Heart left ventricle (tissue), 16 donors: ENCODE results near the gene PTPRE. TPM values are rescaled to one million over a fixed set of nuclear protein-coding genes. Genes with fewer than 3 reads are reported as not detected.

Experiments
- ATAC-seq, 4 donors: fragments of 200-7000 bp; cut with Tn5 transposase; one replicate each; pipeline ENCODE4 v1.9.1; 2020 to 2022; ENCODE audit warnings: moderate library complexity in 4 of 4, mild to moderate bottlenecking in 3 of 4, moderate number of reproducible peaks in 1 of 4
- DNase-seq, 5 donors: peaks; one replicate each; pipeline ENCODE4 v3.0.0-alpha.2; 2020
- H3K27ac ChIP-seq, 12 donors: fragments of 200-600 bp; sonication (generic) in 4 of 12; one replicate each; pipeline versions ENCODE4 v1.5.0 to v1.8.0; 2016 to 2022; ENCODE audit warnings: mild to moderate bottlenecking in 2 of 12
- H3K27me3 ChIP-seq, 9 donors: fragments of 200-600 bp; sonication (generic) in 2 of 9; one replicate each; pipeline versions ENCODE4 v1.5.1 to v1.8.0; 2016 to 2022; ENCODE audit warnings: mild to moderate bottlenecking in 3 of 9
- H3K36me3 ChIP-seq, 9 donors: fragments of 200-600 bp; sonication (generic) in 2 of 9; one replicate each; pipeline versions ENCODE4 v1.5.0 to v1.8.0; 2018 to 2022; ENCODE audit warnings: mild to moderate bottlenecking in 2 of 9
- H3K4me1 ChIP-seq, 12 donors: fragments of 200-600 bp; sonication (generic) in 4 of 12; one replicate each; pipeline versions ENCODE4 v1.5.0 to v1.8.0; 2016 to 2022; ENCODE audit warnings: mild to moderate bottlenecking in 3 of 12
- H3K4me3 ChIP-seq, 12 donors: fragments of 200-600 bp; sonication (generic) in 4 of 12; one replicate each; pipeline versions ENCODE4 v1.5.0 to v1.8.0; 2017 to 2022; ENCODE audit warnings: mild to moderate bottlenecking in 9 of 12, moderate library complexity in 4 of 12
- H3K9me3 ChIP-seq, 12 donors: fragments of 200-600 bp; sonication (generic) in 4 of 12; one replicate each; pipeline versions ENCODE4 v1.5.0 to v1.8.0; 2016 to 2022; ENCODE audit warnings: mild to moderate bottlenecking in 1 of 12
- POLR2A ChIP-seq, 2 donors: fragments of 450-650 bp; IDR thresholded peaks; one replicate each; pipeline ENCODE4 v1.6.1; 2017; ENCODE audit warnings: antibody characterized with exemption in 2 of 2, mild to moderate bottlenecking in 2 of 2, moderate library complexity in 2 of 2
- WGBS, 4 donors: extraction: QIAGEN DNeasy Blood & Tissue Kit in 2 of 4; methylation state at CpG; one replicate each; pipeline versions ENCODE4 v1.1.5 to v1.1.7; 2013 to 2018; 5-methylcytosine and 5-hydroxymethylcytosine counted together
- intact Hi-C, 10 donors: fragments of 100-400 bp; cut with DNase I; formaldehyde crosslinking; loops; one replicate each; pipeline versions ENCODE4 v1.11.1 to v1.14.2; 2022
- polyA plus RNA-seq, 2 donors: library from polyadenylated mRNA; stranded (reverse); fragments of 200-250 nt; gene quantifications; one replicate each; pipeline ENCODE4 v1.2.3, GENCODE V29; 2013
- total RNA-seq, 9 donors: library from RNA; depleted of rRNA in 2 of 9; stranded (reverse); fragments of >200 nt in 2 of 9; fragmentation: NEBNext Ultra II Directional in 3 of 9; extraction: Animal tissue kit (Norgen Biotek cat#: 25700) in 3 of 9; gene quantifications; one replicate each; pipeline versions ENCODE4 v1.1.0 to v1.2.4, GENCODE V29; 2016 to 2023
- TF ChIP-seq, protein P1 (sequence below), 12 donors: fragments of 200-600 bp; sonication (generic) in 4 of 12; IDR thresholded peaks; one replicate each; pipeline versions ENCODE4 v1.5.0 to v1.8.0; 2018 to 2022; ENCODE audit warnings: antibody characterized with exemption in 12 of 12, mild to moderate bottlenecking in 5 of 12
- donor health status: ischemic (EF 13 %, LVEDD 7.1; RV severe dilation, severe dysfunction).
- donor health status: healthy with polysubstance abuse.
- donor health status: DM: no; HTN: yes; CAD: no.
- donor health status: DM: no; HTN: no; CAD: no.
- donor health status: ischemic (EF 25% LVEDD 6.9; RV normal size, moderate dysfunction).
- donor health status: ischemic (EF 25% LVEDD 5.7; RV mildly dilated, moderate dysfunction).
- donor health status: healthy.
- donor health status: DM: yes; HTN: yes; CAD: no.
- donor health status: ischemic (EF 35%, LVEDD 5.7; RV mildly dilated, moderate dysfunction).
- donor health status: nonischemic (EF 11% LVEDD 7.7; RV severe dilation, severe dysfunction).
- donor health status: DM: yes; HTN: yes; CAD: no.
- donor health status: PGD.
- donor health status: ischemic (EF 29% LVEDD 5.4; RV normal size, mild dysfunction).
- donor health status: nonischemic (EF 23%, LVEDD 6.1; RV moderate dilation, normal function).

The PTPRE gene
- total and polyA plus RNA-seq, 11 donors, result 6.9 to 55.0 (median 24.1) TPM

DNA sequence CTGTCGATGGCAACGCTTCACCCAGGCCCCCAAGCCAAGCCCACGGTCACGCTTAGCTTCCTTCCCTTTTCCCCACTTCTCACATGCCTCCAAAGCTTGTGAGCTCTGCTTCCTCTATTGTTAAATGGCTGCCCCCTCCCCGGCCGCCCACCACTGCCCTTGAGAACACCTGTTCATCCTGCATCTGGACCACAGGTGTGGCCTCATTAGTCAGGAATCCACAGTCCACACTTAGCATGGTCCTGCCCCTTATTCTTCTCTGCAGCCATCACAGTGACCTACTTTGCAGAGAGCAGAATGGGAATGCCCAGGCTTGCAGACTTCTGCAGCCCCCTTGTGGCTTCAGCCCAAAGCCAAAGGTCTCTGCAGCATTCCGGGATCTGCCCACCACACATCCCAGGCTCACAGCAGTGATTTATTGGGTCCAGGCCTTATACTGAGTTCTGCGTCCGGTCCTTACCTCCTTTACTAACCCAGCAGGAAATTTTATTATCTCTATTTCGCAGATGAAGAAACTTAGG, 66.9 kb downstream of the PTPRE start:
- 58 to 89% (median 75%) methylated on average over 10 of the region's 10 CpGs for WGBS, 4 donors
- peaks cover 9 to 71% (median 37%) of the 10 kb centered on the region in 12 donors for H3K4me1 ChIP-seq
- H3K27ac ChIP-seq, result no peak overlapping the region
- no peak overlapping the region for H3K4me3 ChIP-seq
- no peaks in the 10 kb centered on the region for H3K36me3 ChIP-seq
- peak in 1 of 4 donors; percentile 5 for ATAC-seq
- intact Hi-C loops, result loop anchor here in 3 of 10 donors (5.0 to 10.0 kb wide), 2 partner anchors 49 to 52 kb away; no protein-coding TSS in a partner anchor
- no peaks in the 10 kb centered on the region for H3K27me3 ChIP-seq
- H3K9me3 ChIP-seq, result no peaks in the 10 kb centered on the region
- no peak for DNase-seq
- TF ChIP-seq, protein P1, sequence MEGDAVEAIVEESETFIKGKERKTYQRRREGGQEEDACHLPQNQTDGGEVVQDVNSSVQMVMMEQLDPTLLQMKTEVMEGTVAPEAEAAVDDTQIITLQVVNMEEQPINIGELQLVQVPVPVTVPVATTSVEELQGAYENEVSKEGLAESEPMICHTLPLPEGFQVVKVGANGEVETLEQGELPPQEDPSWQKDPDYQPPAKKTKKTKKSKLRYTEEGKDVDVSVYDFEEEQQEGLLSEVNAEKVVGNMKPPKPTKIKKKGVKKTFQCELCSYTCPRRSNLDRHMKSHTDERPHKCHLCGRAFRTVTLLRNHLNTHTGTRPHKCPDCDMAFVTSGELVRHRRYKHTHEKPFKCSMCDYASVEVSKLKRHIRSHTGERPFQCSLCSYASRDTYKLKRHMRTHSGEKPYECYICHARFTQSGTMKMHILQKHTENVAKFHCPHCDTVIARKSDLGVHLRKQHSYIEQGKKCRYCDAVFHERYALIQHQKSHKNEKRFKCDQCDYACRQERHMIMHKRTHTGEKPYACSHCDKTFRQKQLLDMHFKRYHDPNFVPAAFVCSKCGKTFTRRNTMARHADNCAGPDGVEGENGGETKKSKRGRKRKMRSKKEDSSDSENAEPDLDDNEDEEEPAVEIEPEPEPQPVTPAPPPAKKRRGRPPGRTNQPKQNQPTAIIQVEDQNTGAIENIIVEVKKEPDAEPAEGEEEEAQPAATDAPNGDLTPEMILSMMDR (IDR thresholded peaks at IDR 0.05), result peak in 7 of 12 donors; percentile 7 to 30 (median 18)
- no peak for TF ChIP-seq POLR2A (IDR thresholded peaks at IDR 0.05)

DNA sequence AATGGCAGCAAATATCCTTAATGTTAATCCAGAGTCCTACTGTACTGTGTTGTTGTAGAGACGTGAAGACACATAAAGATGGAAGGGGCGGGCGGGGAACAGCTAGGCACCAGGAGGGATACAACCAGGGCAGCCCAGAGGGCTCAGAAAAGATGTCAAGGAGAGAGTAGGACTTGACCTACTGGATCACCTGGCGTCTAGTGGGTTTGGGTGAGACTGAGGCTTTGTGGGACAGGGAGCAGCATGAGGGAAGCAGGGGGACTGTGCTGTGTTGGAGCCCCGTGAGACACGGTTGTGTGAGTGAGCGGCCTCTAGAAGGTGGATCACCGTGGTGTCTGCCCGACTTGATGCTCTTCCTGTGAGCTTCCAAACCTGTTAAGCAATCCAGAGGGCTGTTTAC, 68.0 kb downstream of the PTPRE start:
- 94 to 97% (median 95%) methylated on average over 9 of the region's 9 CpGs for WGBS, 4 donors
- intact Hi-C loops, result loop anchor here in 3 of 10 donors (5.0 to 10.0 kb wide), 2 partner anchors 50 to 53 kb away; no protein-coding TSS in a partner anchor
- no peak overlapping the region for H3K27ac ChIP-seq
- DNase-seq (no peak), ATAC-seq (no peak)
- peaks cover 9 to 72% (median 34%) of the 10 kb centered on the region in 12 donors for H3K4me1 ChIP-seq
- peaks cover 0 to 5% (median under 1%) of the 10 kb centered on the region in 12 donors for H3K9me3 ChIP-seq
- H3K36me3 ChIP-seq, result no peaks in the 10 kb centered on the region
- no peak overlapping the region for H3K4me3 ChIP-seq
- TF ChIP-seq, protein P1 (IDR thresholded peaks at IDR 0.05), result no peak
- TF ChIP-seq POLR2A (IDR thresholded peaks at IDR 0.05), result no peak
- H3K27me3 ChIP-seq, result no peaks in the 10 kb centered on the region

DNA sequence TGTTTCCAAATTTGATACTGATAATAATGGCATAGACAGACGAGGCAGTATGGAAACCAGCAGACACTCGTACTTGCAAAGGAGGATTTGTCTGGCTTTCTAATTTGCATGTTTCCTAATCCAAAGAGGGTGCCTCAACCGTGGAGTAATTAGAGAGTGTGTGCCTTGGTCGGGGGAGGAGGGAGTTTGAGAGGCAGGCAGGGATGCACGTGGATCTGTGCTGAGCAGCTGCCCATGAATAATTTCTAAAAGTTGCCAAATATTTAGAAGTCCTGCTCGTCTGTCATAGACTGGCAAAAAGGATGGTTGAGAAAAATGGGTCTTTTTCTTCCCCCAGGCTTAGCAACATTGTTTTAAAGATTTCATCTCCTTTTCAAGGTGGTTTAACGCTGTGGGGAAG, 69.4 kb downstream of the PTPRE start:
- Histone ChIP-seq H3K27me3 (no peaks in the 10 kb centered on the region), H3K27ac (peak overlapping the region in 11 of 12 donors; percentile 31 to 86 (median 77)), H3K4me3 (no peak overlapping the region), H3K9me3 (peaks cover 0 to 18% (median 6%) of the 10 kb centered on the region in 12 donors), H3K4me1 (peaks cover 9 to 70% (median 34%) of the 10 kb centered on the region in 12 donors), H3K36me3 (no peaks in the 10 kb centered on the region)
- DNase-seq, result no peak
- 38 to 57% (median 46%) methylated on average over 7 of the region's 7 CpGs for WGBS, 4 donors
- ATAC-seq, result peak in 1 of 4 donors; percentile 19
- no peak for TF ChIP-seq POLR2A (IDR thresholded peaks at IDR 0.05)
- TF ChIP-seq, protein P1 (IDR thresholded peaks at IDR 0.05), result no peak
- intact Hi-C loops, result loop anchor here in 1 of 10 donors (10.0 kb wide), 1 partner anchor 51 kb away; no protein-coding TSS in a partner anchor

DNA sequence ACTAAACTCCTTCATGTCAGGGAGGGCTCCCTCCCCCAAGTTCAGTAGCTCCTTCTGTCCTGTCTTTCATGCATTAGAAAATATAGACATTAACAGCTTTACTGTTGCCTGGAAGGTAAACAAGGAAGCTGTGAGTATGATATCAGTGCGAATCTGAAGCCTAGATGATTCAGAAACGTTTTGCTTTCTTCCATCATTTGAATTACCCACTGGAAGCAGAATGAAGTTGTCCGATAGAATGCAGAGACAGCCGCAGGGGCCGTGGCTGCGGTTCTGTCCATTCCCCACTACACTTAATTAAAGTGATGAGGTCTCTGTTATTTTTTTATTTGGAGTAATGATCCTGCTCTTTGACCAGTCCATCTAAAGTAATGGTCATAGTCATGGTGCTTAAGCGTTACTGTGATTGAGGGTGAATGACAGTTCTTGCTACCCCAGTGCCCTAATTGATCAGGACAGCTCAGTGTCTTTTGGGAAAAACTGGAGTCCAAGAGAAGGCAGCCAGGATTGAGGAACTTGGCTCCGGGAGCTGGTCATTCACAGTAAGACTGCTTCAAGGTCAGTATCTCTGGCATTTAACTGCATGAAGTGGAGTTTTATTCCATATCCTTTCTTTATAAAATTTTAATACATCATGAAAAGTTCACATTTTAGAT, 69.9 kb downstream of the PTPRE start:
- peak in 2 of 4 donors; percentile 31 to 39 for ATAC-seq
- Histone ChIP-seq H3K4me1 (peaks cover 9 to 65% (median 34%) of the 10 kb centered on the region in 12 donors), H3K36me3 (no peaks in the 10 kb centered on the region), H3K4me3 (peak overlapping the region in 7 of 12 donors; percentile 6 to 41 (median 24)), H3K27me3 (no peaks in the 10 kb centered on the region), H3K27ac (peak overlapping the region; percentile 27 to 86 (median 76)), H3K9me3 (peaks cover 0 to 18% (median 6%) of the 10 kb centered on the region in 12 donors)
- intact Hi-C loops, result loop anchor here in 2 of 10 donors (1.0 to 10.0 kb wide), 2 partner anchors 34 to 52 kb away; no protein-coding TSS in a partner anchor
- TF ChIP-seq, protein P1 (IDR thresholded peaks at IDR 0.05), result no peak
- TF ChIP-seq POLR2A (IDR thresholded peaks at IDR 0.05), result no peak
- WGBS, 4 donors, result 44 to 59% (median 54%) methylated on average over 8 of the region's 8 CpGs
- DNase-seq, result no peak
